ENCODE results near the gene ASGR2.
"Not testable (repeated sequence)": the region's sequence is repeated elsewhere in the genome, so short reads cannot be mapped to it uniquely, and the experiment has no call there.

ASGR2 gene

GRCh38 chr17:7100641-7101379 lies 13.8 kb downstream of the ASGR2 start:
- DNase-seq, result not testable (repeated sequence)

GRCh38 chr17:7098802-7099459 lies 15.7 kb downstream of the ASGR2 start:
- no peak for DNase-seq

GRCh38 chr17:7097940-7098339 lies 16.7 kb downstream of the ASGR2 start:
- DNase-seq, result no peak

- DNase-seq, result no peak
Observed at GRCh38 chr17:7095625-7096024, 19.0 kb downstream of the ASGR2 start.

GRCh38 chr17:7094652-7095019 lies 20.0 kb downstream of the ASGR2 start:
- no peak for DNase-seq

- not testable (repeated sequence) for DNase-seq
Observed at GRCh38 chr17:7091311-7092005, 23.2 kb downstream of the ASGR2 start.

- not testable (repeated sequence) for DNase-seq
Observed at GRCh38 chr17:7089570-7089969, 25.1 kb downstream of the ASGR2 start.

GRCh38 chr17:7088442-7088841 lies 26.2 kb downstream of the ASGR2 start:
- DNase-seq, result not testable (repeated sequence)

GRCh38 chr17:7084088-7084487 lies 30.5 kb downstream of the ASGR2 start:
- no peak for DNase-seq

- no peak for DNase-seq
Observed at GRCh38 chr17:7083592-7083991, 31.0 kb downstream of the ASGR2 start.

GRCh38 chr17:7081341-7082062 lies 33.1 kb downstream of the ASGR2 start:
- DNase-seq, result no peak

GRCh38 chr17:7080456-7081041 lies 34.1 kb downstream of the ASGR2 start:
- DNase-seq, result no peak

- DNase-seq, result no peak
Observed at GRCh38 chr17:7079581-7080455, 34.8 kb downstream of the ASGR2 start, which contains the start of gene CLEC10A. TSS of gene CLEC10A (minus strand) at chr17:7080251. CDS start at chr17:7078812, 1,439 bp downstream.

- no peak for DNase-seq
Observed at GRCh38 chr17:7078711-7079110, 35.9 kb downstream of the ASGR2 start.

- DNase-seq, result no peak
Observed at GRCh38 chr17:7077911-7078546, 36.6 kb downstream of the ASGR2 start.

GRCh38 chr17:7074931-7075330 lies 39.7 kb downstream of the ASGR2 start:
- no peak for DNase-seq

GRCh38 chr17:7072406-7072805 lies 42.2 kb downstream of the ASGR2 start:
- DNase-seq, result no peak

- no peak for DNase-seq
Observed at GRCh38 chr17:7070712-7071111, 43.9 kb downstream of the ASGR2 start.

GRCh38 chr17:7068268-7068667 lies 46.4 kb downstream of the ASGR2 start:
- DNase-seq, result no peak

GRCh38 chr17:7067198-7067597 lies 47.4 kb downstream of the ASGR2 start:
- DNase-seq, result no peak
